ENCODE measurements around the gene GABRQ. TPM values are rescaled to one million over a fixed set of nuclear protein-coding genes. Genes with fewer than 3 reads are reported as not detected.
A peak's percentile ranks its signal among the peaks of the same experiment; 100 is the strongest.

The GABRQ gene
- total RNA-seq, result 1.0 TPM

- DNase-seq, result peak; percentile 85
Measured at GRCh38 chrX:152637649-152638442, at the start of gene GABRQ. GABRQ (plus strand) TSS chrX:152637895; CDS start chrX:152638203, 308 bp downstream.

- no peak for DNase-seq
Measured at GRCh38 chrX:152588206-152588605, 49.5 kb upstream of the GABRQ start.

GRCh38 chrX:152600853-152601633, 36.7 kb upstream of the GABRQ start:
- DNase-seq, result peak; percentile 25

GRCh38 chrX:152601848-152602616, 35.7 kb upstream of the GABRQ start:
- DNase-seq, result no peak

GRCh38 chrX:152614791-152615190, 22.9 kb upstream of the GABRQ start:
- DNase-seq, result no peak

- no peak for DNase-seq
Measured at GRCh38 chrX:152619897-152620296, 17.8 kb upstream of the GABRQ start.

- DNase-seq, result peak; percentile 76
Measured at GRCh38 chrX:152632445-152633097, 5.1 kb upstream of the GABRQ start.

GRCh38 chrX:152635941-152636340, 1.8 kb upstream of the GABRQ start:
- peak; percentile 79 for DNase-seq

GRCh38 chrX:152638443-152638904, 779 bp downstream of the GABRQ start:
- DNase-seq, result no peak

GRCh38 chrX:152639426-152639825, 1.7 kb downstream of the GABRQ start:
- no peak for DNase-seq

GRCh38 chrX:152640034-152640818, 2.5 kb downstream of the GABRQ start:
- DNase-seq, result no peak

- DNase-seq, result no peak
Measured at GRCh38 chrX:152641256-152641875, 3.7 kb downstream of the GABRQ start.

GRCh38 chrX:152641996-152642395, 4.3 kb downstream of the GABRQ start:
- no peak for DNase-seq

GRCh38 chrX:152642931-152643564, 5.4 kb downstream of the GABRQ start:
- peak; percentile 51 for DNase-seq

- DNase-seq, result no peak
Measured at GRCh38 chrX:152646961-152647360, 9.3 kb downstream of the GABRQ start.

- no peak for DNase-seq
Measured at GRCh38 chrX:152647978-152648377, 10.3 kb downstream of the GABRQ start.

GRCh38 chrX:152652060-152652459, 14.4 kb downstream of the GABRQ start:
- no peak for DNase-seq

GRCh38 chrX:152652467-152652866, 14.8 kb downstream of the GABRQ start:
- no peak for DNase-seq

GRCh38 chrX:152656087-152656486, 18.4 kb downstream of the GABRQ start:
- DNase-seq, result no peak

- DNase-seq, result no peak
Measured at GRCh38 chrX:152656890-152657289, 19.2 kb downstream of the GABRQ start.
